K562 (cell line): ENCODE results near the gene SLC13A3. TPM values are rescaled to one million over a fixed set of nuclear protein-coding genes. Genes with fewer than 3 reads are reported as not detected.

Experiments
- COPS2 ChIP-seq: fragments of 450-650 bp; conservative IDR thresholded peaks from 2 replicates; pipeline ENCODE4 v1.6.1; 2016; ENCODE audit warnings: mild to moderate bottlenecking, moderate library complexity
- ETV6 ChIP-seq, 3 experiments: fragments of 150-350 bp in 1 of 3; sonication (generic) in 1 of 3; formaldehyde crosslinking in 1 of 3; IDR thresholded peaks; 2 replicates each; pipeline versions ENCODE4 v1.6.1 to v1.8.0; 2014 to 2022; ENCODE audit warnings: borderline replicate concordance in 2 of 3, low read depth in 2 of 3, antibody characterized with exemption in 1 of 3, low read length in 1 of 3, mild to moderate bottlenecking in 1 of 3, missing genetic modification reagents in 1 of 3
- HNRNPK ChIP-seq: fragments of 200-400 bp; formaldehyde crosslinking; IDR thresholded peaks from one replicate; pipeline ENCODE4 v1.6.1; 2018; ENCODE audit warnings: mild to moderate bottlenecking, low read depth, low read length; ENCODE audit not compliant: poor library complexity, severe bottlenecking
- POLR2B ChIP-seq: fragments of 450-650 bp; IDR thresholded peaks from 2 replicates; pipeline ENCODE4 v1.6.1; 2018; ENCODE audit warnings: low read depth; ENCODE audit not compliant: partially characterized antibody
- RAD21 ChIP-seq, 2 experiments: fragments of 250-450 bp in 1 of 2; fragments of 450-650 bp in 1 of 2; sonication (Bioruptor Pico) in 1 of 2; formaldehyde crosslinking in 1 of 2; IDR thresholded peaks in 1 of 2; conservative IDR thresholded peaks in 1 of 2; 2 replicates each; pipeline versions ENCODE4 v1.4.0 to v1.8.0; 2020 to 2022; ENCODE audit warnings: mild to moderate bottlenecking in 2 of 2, moderate library complexity in 1 of 2
- RBM25 ChIP-seq: fragments of 200-400 bp; formaldehyde crosslinking; IDR thresholded peaks from 2 replicates; pipeline ENCODE4 v1.6.1; 2018; ENCODE audit warnings: low read length, low read depth, moderate library complexity; ENCODE audit not compliant: severe bottlenecking
- SMAD4 ChIP-seq: fragments of 250-450 bp; sonication (Bioruptor Pico); conservative IDR thresholded peaks from 2 replicates; pipeline ENCODE4 v1.8.0; 2021; ENCODE audit warnings: inconsistent platforms, mild to moderate bottlenecking, moderate library complexity
- STAT5A ChIP-seq: IDR thresholded peaks from 2 replicates; pipeline ENCODE4 v1.6.1; 2012; ENCODE audit warnings: low read length, inconsistent platforms, borderline replicate concordance
- ZNF134 ChIP-seq: fragments of 250-450 bp; sonication (Bioruptor Pico); conservative IDR thresholded peaks from 2 replicates; pipeline ENCODE4 v1.4.0; 2020
- ZNF175 ChIP-seq: fragments of 200-800 bp; sonication (Bioruptor generic); IDR thresholded peaks from 2 replicates; pipeline ENCODE4 v1.6.1; 2016; ENCODE audit warnings: low read depth, mild to moderate bottlenecking, missing genetic modification characterization, missing compliant biosample characterization
- ZNF583 ChIP-seq: fragments of 250-450 bp; sonication (Bioruptor Pico); IDR thresholded peaks from 2 replicates; pipeline ENCODE4 v1.4.0; 2020
- polyA plus RNA-seq, 8 experiments: library from polyadenylated mRNA; depleted of rRNA in 4 of 8; stranded (reverse) in 5 of 8; unstranded in 3 of 8; fragments of >200 nt; fragmentation: Nextera tagmentation in 2 of 8; fragmentation: Illumina TruSeq in 1 of 8; extraction: Ambion mirVana in 2 of 8; extraction: Trizol in 1 of 8; gene quantifications; 2 replicates each; pipeline versions ENCODE4 v1.2.1 to v1.2.3, GENCODE V29; 2011 to 2014; ENCODE audit warnings: inconsistent platforms in 1 of 8, missing spikeins in 1 of 8
- total RNA-seq, 7 experiments: library from RNA; depleted of rRNA in 6 of 7; stranded (reverse); fragments of >200 nt in 6 of 7; fragmentation: Illumina TruSeq in 2 of 7; extraction: Trizol in 2 of 7; gene quantifications; 2 replicates each; pipeline versions ENCODE4 v1.2.1 to v1.2.3, GENCODE V29; 2011 to 2021; ENCODE audit warnings: low replicate concordance in 1 of 7
- TF ChIP-seq, protein P1 (sequence below): fragments of 150-350 bp; IDR thresholded peaks from 2 replicates; pipeline ENCODE4 v1.6.1; 2014; ENCODE audit warnings: low read depth, mild to moderate bottlenecking, low read length, borderline replicate concordance
- TF ChIP-seq, protein P2 (sequence below): fragments of 450-650 bp; IDR thresholded peaks from 2 replicates; pipeline ENCODE4 v1.6.1; 2016; ENCODE audit warnings: missing biosample characterization, missing genetic modification characterization
- TF ChIP-seq, protein P3 (sequence below): fragments of 200-800 bp; sonication (Bioruptor generic); IDR thresholded peaks from 2 replicates; pipeline ENCODE4 v1.6.1; 2017; ENCODE audit warnings: missing genetic modification characterization, missing compliant biosample characterization
- TF ChIP-seq, protein P4 (sequence below): fragments of 250-450 bp; sonication (Bioruptor Pico); IDR thresholded peaks from 2 replicates; pipeline ENCODE4 v1.8.0; 2022; ENCODE audit warnings: inconsistent platforms, mild to moderate bottlenecking, moderate library complexity, borderline replicate concordance
- TF ChIP-seq, protein P5 (sequence below): sonication (generic); formaldehyde crosslinking; IDR thresholded peaks from 2 replicates; pipeline ENCODE4 v1.8.0; 2022; ENCODE audit warnings: mild to moderate bottlenecking, missing genetic modification reagents
- TF ChIP-seq, protein P6 (sequence below): fragments of 250-450 bp; sonication (Bioruptor Pico); IDR thresholded peaks from 2 replicates; pipeline ENCODE4 v1.4.0; 2020; ENCODE audit warnings: mild to moderate bottlenecking, moderate library complexity

The SLC13A3 gene
- total and polyA plus RNA-seq, 9 of the 15 experiments (the other 6 are each of a cell fraction or from before 2014, with no cell fraction given) = 5.5 to 16.4 (median 8.5) TPM

DNA sequence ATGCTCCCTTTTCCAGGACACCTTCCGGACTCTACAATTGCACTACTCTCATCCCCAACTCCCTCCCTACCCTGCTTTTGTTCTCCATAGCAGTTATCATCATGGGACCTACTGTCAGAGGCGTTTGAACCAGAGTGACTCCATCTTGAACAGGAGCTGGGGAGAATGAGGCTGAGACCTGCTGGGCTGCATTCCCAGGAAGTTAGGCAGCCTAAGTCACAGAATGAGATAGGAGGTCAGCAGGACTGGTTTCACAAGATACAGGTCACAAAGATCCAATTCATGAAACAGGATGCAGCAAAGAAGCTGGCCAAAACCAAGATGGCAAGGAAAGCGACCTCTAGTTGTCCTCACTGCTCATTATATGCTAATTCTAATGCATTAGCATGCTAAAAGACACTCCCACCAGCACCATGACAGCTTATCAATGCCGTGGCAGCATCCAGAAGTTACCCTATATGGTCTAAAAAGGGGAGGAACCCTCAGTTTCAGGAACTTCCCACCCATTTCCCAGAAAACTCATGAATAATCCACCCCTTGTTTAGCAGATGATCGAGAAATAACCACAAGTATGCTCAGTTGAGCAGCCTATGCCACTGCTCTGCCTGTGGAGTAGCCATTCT is 15.6 kb downstream of the SLC13A3 start (continued):
- TF ChIP-seq, protein P1, sequence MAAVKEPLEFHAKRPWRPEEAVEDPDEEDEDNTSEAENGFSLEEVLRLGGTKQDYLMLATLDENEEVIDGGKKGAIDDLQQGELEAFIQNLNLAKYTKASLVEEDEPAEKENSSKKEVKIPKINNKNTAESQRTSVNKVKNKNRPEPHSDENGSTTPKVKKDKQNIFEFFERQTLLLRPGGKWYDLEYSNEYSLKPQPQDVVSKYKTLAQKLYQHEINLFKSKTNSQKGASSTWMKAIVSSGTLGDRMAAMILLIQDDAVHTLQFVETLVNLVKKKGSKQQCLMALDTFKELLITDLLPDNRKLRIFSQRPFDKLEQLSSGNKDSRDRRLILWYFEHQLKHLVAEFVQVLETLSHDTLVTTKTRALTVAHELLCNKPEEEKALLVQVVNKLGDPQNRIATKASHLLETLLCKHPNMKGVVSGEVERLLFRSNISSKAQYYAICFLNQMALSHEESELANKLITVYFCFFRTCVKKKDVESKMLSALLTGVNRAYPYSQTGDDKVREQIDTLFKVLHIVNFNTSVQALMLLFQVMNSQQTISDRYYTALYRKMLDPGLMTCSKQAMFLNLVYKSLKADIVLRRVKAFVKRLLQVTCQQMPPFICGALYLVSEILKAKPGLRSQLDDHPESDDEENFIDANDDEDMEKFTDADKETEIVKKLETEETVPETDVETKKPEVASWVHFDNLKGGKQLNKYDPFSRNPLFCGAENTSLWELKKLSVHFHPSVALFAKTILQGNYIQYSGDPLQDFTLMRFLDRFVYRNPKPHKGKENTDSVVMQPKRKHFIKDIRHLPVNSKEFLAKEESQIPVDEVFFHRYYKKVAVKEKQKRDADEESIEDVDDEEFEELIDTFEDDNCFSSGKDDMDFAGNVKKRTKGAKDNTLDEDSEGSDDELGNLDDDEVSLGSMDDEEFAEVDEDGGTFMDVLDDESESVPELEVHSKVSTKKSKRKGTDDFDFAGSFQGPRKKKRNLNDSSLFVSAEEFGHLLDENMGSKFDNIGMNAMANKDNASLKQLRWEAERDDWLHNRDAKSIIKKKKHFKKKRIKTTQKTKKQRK = no peak
- TF ChIP-seq ZNF583 (CRISPR knock-in tag) (peak; percentile 88; the same call in 1 of the 2 replicates), RAD21 (CRISPR knock-in tag; conservative IDR thresholded peaks at IDR 0.05 in 1 of 2, IDR thresholded peaks at IDR 0.05 in 1 of 2) (no peak), STAT5A (peak; percentile 95), ETV6 (IDR thresholded peaks at IDR 0.05; ENCODE audit: borderline replicate concordance in 1 of 2, low read depth in 2 of 2, low read length in 1 of 2) (no peak), ETV6 (CRISPR knock-in tag; IDR thresholded peaks at IDR 0.05; ENCODE audit: borderline replicate concordance) (no peak), ZNF175 (CRISPR knock-in tag) (no peak), POLR2B (no peak), COPS2 (no peak), SMAD4 (CRISPR knock-in tag) (peak; percentile 89), HNRNPK (no peak), RBM25 (no peak), ZNF134 (CRISPR knock-in tag) (no peak)
- TF ChIP-seq, protein P2, sequence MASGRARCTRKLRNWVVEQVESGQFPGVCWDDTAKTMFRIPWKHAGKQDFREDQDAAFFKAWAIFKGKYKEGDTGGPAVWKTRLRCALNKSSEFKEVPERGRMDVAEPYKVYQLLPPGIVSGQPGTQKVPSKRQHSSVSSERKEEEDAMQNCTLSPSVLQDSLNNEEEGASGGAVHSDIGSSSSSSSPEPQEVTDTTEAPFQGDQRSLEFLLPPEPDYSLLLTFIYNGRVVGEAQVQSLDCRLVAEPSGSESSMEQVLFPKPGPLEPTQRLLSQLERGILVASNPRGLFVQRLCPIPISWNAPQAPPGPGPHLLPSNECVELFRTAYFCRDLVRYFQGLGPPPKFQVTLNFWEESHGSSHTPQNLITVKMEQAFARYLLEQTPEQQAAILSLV (tag) = peak; percentile 95
- TF ChIP-seq, protein P3, sequence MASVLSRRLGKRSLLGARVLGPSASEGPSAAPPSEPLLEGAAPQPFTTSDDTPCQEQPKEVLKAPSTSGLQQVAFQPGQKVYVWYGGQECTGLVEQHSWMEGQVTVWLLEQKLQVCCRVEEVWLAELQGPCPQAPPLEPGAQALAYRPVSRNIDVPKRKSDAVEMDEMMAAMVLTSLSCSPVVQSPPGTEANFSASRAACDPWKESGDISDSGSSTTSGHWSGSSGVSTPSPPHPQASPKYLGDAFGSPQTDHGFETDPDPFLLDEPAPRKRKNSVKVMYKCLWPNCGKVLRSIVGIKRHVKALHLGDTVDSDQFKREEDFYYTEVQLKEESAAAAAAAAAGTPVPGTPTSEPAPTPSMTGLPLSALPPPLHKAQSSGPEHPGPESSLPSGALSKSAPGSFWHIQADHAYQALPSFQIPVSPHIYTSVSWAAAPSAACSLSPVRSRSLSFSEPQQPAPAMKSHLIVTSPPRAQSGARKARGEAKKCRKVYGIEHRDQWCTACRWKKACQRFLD (CRISPR knock-in tag) = no peak
- TF ChIP-seq, protein P4, sequence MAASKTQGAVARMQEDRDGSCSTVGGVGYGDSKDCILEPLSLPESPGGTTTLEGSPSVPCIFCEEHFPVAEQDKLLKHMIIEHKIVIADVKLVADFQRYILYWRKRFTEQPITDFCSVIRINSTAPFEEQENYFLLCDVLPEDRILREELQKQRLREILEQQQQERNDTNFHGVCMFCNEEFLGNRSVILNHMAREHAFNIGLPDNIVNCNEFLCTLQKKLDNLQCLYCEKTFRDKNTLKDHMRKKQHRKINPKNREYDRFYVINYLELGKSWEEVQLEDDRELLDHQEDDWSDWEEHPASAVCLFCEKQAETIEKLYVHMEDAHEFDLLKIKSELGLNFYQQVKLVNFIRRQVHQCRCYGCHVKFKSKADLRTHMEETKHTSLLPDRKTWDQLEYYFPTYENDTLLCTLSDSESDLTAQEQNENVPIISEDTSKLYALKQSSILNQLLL (CRISPR knock-in tag) = no peak
- TF ChIP-seq, protein P5, sequence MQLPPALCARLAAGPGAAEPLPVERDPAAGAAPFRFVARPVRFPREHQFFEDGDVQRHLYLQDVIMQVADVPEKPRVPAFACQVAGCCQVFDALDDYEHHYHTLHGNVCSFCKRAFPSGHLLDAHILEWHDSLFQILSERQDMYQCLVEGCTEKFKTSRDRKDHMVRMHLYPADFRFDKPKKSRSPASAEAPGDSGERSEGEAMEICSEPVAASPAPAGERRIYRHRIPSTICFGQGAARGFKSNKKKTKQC (CRISPR knock-in tag) = no peak
- TF ChIP-seq, protein P6, sequence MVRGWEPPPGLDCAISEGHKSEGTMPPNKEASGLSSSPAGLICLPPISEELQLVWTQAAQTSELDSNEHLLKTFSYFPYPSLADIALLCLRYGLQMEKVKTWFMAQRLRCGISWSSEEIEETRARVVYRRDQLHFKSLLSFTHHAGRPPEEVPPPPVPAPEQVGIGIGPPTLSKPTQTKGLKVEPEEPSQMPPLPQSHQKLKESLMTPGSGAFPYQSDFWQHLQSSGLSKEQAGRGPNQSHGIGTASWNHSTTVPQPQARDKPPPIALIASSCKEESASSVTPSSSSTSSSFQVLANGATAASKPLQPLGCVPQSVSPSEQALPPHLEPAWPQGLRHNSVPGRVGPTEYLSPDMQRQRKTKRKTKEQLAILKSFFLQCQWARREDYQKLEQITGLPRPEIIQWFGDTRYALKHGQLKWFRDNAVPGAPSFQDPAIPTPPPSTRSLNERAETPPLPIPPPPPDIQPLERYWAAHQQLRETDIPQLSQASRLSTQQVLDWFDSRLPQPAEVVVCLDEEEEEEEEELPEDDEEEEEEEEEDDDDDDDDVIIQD (CRISPR knock-in tag) = no peak
